IMR-90 (cell line): ENCODE measurements around the gene NPC1.

Experiments
- TF ChIP-seq, protein P1 (sequence below): conservative IDR thresholded peaks from 2 replicates; pipeline ENCODE4 v1.5.1; 2012; ENCODE audit warnings: mild to moderate bottlenecking, low read depth, low read length, improper control_type of control experiment
- TF ChIP-seq, protein P2 (sequence below): fragments of 150-350 bp; IDR thresholded peaks from 2 replicates; pipeline ENCODE4 v1.6.1; 2017; ENCODE audit warnings: mild to moderate bottlenecking, antibody characterized with exemption, low read length, low read depth

DNA sequence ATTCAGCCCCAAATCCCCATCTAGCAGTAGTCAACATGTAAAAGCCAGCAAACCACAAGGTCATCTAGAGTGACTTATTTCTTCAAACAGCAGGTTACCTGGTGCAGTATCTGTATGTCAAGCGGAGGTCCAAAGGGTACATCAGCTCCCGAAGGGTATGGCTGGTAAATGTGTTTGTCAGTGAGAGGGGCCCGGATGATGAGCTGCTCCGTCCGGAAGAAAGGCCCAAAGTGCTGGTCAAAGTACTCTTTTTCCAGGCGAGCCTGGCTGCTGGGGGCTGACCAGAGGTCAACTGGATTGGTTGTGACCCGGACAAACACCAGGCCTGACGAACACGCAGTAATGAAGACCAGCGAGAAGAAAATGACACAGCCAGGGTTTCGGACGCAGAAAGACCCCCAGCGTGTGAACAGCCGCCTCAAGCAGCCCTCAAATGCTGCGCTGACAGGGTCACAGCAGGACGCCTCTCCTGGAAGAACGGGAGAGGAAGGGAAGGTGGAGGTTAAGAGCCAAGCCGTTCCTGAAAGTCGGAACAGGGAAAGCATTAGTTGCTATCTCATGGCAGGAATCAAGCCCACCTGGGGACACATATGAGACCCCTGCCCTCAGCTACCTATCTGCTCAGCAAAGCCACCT is 30.0 kb downstream of the NPC1 start:
- TF ChIP-seq, protein P1, sequence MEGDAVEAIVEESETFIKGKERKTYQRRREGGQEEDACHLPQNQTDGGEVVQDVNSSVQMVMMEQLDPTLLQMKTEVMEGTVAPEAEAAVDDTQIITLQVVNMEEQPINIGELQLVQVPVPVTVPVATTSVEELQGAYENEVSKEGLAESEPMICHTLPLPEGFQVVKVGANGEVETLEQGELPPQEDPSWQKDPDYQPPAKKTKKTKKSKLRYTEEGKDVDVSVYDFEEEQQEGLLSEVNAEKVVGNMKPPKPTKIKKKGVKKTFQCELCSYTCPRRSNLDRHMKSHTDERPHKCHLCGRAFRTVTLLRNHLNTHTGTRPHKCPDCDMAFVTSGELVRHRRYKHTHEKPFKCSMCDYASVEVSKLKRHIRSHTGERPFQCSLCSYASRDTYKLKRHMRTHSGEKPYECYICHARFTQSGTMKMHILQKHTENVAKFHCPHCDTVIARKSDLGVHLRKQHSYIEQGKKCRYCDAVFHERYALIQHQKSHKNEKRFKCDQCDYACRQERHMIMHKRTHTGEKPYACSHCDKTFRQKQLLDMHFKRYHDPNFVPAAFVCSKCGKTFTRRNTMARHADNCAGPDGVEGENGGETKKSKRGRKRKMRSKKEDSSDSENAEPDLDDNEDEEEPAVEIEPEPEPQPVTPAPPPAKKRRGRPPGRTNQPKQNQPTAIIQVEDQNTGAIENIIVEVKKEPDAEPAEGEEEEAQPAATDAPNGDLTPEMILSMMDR, result no peak
- TF ChIP-seq, protein P2, sequence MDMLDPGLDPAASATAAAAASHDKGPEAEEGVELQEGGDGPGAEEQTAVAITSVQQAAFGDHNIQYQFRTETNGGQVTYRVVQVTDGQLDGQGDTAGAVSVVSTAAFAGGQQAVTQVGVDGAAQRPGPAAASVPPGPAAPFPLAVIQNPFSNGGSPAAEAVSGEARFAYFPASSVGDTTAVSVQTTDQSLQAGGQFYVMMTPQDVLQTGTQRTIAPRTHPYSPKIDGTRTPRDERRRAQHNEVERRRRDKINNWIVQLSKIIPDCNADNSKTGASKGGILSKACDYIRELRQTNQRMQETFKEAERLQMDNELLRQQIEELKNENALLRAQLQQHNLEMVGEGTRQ, result no peak
